ENCODE data around the gene SLK.
A peak's percentile ranks its signal among the peaks of the same experiment; 100 is the strongest.

Gene SLK

GRCh38 chr10:104033401-104033930 lies 66.5 kb downstream of the SLK start:
- DNase-seq (ENCODE audit: low spot score) = no peak

GRCh38 chr10:104033966-104034365 lies 67.0 kb downstream of the SLK start:
- DNase-seq (ENCODE audit: low spot score) = no peak

GRCh38 chr10:104034401-104035193 lies 67.7 kb downstream of the SLK start:
- DNase-seq (ENCODE audit: low spot score) = no peak

DNA sequence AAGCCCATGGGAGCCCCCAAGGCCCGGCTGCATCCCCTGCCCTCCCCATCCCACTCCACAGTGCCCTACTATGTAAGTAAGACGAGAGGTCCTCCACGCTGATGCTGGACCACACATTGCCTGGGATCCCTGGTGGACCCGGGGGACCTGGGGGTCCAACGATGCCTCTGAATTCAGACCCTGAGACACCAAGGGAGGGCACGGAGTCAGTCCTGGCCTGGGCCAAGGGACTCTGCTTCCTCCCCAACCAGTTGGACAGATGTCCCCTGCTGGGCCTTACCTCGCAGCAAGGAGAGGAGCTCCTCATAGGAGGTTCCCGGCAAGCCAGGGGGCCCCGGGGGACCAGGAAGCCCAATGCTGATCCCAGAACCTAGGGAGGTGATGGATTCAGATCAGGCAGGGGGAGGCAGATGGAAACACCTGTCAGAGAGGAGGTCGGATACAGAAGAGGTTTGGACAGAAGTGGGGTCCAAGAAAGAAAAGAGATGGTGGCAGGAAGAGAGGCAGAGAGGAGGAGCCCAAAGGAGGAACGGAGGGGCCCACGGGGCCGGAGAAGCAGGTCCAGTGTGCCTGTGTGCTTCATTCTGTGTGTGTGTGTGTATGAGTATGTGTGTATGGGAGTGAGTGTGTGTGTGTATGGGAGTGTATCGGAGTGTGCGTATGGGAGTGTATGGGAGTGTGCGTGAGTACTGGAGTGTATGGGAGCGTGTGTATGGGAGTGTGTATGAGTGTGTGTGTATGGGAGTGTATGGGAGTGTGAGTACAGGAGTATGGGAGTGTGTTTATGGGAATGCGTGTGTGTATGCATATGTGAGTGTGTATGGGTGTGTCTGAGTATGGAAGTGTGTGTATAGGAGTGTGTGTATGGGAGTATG lies 68.5 kb downstream of the SLK start:
- DNase-seq (ENCODE audit: low spot score) = no peak

- DNase-seq (ENCODE audit: low spot score) = no peak
These were observed 69.1 kb downstream of the SLK start for GRCh38 chr10:104036069-104036384.

DNA sequence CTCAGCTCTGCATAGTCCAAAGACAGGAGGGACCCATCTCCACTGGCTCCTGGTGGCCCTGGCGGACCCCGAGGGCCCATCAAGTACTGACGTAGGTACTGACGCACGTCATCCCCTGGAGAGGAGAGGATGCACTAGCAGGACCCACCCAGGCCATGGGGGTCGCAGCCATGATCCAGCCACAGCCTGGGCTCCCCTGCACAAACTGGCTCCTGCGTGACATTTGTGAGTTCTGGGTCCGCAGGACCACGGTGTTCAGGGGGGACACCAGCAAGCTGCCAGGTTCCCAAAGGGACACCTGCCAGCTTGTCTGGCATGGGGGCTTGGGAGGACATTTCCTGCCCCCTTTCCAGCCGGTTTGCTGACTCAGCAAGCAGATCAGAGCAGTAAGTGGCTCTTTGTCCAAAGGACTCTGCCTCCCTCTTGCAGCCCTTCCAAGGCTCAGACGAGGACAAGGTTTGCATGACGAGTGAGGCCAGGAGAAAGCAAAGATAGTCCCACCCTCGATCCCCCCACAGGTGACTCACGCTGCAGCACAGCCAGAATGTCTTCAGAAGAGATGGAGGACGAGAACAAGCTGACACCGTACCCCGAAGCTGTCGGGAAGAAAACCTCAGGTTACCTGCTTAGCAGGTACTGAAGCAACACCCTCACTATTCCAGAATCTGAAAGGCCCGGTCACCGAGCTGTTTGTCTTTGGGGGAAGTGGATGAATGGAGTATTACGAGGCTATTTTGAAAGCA lies 69.7 kb downstream of the SLK start:
- no peak for DNase-seq (ENCODE audit: low spot score)

DNA sequence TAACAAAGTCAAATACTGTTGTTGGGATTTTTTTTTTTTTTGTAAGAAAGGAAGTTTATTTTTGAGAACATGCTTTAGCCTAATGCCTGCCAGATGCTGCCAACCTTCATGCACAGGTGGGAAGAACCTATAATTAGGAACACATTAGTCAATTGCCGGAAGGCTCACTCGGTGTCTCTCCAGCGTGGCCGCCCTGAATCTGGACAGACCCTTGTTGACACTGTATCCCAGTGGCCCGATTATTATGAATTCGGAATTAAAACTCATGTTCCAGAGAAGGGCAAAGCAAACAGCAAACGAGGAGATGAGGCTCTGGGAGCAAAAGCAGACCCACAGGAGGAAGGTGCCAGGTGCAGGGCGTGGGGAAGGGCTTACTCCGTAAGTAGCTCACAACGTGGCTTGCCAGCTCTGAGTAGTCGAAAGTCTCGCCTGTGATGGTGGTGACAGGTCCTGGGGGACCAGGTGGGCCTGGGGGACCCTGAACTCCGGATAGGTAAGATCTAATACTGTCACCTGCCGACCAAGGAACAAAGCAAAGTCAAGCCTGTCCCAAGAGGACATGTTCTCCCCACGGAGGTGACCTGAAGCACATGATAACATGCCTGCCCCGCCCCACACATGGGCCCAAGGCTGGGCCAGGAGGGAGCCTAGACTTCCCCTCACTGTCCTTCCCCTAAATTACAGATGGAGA lies 70.5 kb downstream of the SLK start:
- no peak for DNase-seq (ENCODE audit: low spot score)

- DNase-seq (ENCODE audit: low spot score) = no peak
These were observed 71.6 kb downstream of the SLK start for GRCh38 chr10:104038537-104038936.

DNA sequence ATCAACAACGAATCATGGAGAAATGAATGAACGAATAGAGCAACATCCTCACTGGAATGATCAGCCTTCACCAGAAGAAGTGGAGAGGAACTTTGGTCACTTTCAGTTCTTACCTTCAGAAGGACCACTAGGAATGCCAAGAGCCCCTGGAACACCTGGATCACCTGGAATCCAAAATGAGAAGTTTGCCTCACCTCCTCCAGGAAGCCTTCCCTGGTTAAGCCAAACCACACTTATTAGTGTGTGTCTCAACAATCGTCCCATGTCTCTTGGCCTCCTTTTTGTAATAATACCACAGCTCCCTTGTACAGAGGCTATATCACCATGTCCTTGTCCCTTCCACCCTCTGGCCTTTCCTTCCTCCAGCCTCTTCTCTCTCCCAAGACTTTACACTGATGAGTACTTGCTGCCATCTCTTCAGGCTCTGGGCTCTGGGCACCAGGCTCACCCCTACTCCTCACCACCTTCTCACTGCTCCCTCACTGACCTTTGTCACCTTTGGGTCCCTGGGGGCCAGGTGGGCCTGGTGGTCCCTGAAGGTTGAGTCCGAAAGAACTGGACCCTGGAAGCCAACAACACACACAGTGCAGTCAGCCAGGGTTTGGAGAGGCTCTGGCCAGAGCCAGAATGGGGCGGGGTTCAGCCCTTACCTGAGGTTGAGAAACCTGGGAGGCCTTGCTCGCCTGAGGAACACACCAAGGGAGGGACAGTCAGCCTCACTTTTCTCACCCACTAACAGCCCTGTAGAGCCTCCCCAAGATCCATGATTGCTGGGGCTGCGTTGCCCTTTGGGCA lies 72.2 kb downstream of the SLK start:
- DNase-seq (ENCODE audit: low spot score) = no peak

DNA sequence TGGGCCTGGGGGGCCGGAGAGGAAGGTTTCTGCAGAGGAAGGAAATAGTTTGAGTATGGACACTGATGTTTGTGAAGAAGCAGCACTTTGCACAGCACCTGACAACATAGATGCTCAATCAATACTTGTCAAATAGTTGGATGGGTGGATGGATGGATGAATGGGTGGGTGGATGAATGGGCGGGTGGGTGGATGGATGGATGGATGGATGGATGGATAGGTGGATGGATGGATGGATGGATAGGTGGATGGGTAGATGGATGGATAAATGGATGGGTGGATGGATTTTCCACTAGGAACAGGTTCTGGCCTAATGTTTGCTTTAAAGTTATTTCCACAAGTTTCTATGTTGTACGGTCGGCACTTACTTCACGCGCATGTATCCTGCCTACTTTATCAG lies 73.4 kb downstream of the SLK start:
- DNase-seq (ENCODE audit: low spot score) = no peak

DNA sequence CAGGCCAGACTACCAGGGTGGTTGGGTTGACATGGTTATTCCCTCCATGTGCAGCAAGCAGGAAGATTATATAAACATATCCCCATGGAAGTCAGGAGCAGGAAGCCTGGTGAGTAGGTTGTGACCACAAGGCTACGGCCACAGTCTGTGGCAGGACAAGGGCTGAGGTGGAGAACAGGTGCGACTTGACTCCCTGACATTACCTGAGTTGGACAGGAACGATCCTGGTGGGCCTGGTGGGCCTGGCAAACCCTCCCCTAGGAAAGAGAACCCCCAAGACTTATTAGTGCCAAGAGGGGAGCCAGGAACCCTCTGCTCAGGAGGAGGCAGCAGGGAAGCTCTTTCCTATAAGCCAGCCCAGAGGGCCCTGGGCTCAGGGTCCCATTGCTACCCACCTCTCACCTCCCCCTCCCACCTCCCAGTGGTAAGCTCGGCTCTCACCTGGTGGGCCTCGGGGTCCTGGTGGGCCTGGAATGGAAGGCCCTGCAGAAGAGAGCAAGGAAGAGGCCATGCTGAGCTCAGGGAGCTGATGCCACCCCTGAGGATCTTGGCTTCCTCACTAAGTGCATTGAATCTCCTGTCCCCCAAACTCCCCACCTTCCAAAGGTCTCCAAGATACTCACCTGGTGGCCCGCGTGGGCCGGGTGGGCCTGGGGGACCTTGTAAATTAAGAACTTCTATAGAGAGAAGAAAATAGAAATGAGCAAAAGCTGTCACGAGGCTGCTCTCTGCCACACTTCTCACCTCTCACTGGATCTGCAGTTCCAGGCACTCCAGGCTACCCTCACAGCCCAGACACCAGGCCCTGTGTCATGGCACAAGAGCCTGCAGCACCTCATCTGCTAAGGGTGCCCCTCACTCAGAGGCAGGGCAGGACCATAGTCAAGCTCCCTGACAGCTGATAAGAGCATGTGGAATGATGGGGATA lies 74.2 kb downstream of the SLK start:
- DNase-seq (ENCODE audit: low spot score) = no peak

GRCh38 chr10:104041891-104042535 lies 75.1 kb downstream of the SLK start:
- DNase-seq (ENCODE audit: low spot score) = no peak

- DNase-seq (ENCODE audit: low spot score) = no peak
These were observed 76.4 kb downstream of the SLK start for GRCh38 chr10:104043185-104043830.

- DNase-seq (ENCODE audit: low spot score) = no peak
These were observed 76.9 kb downstream of the SLK start for GRCh38 chr10:104043854-104044253.

- DNase-seq (ENCODE audit: low spot score) = peak; percentile 42
These were observed 78.5 kb downstream of the SLK start for GRCh38 chr10:104045151-104046089.

DNA sequence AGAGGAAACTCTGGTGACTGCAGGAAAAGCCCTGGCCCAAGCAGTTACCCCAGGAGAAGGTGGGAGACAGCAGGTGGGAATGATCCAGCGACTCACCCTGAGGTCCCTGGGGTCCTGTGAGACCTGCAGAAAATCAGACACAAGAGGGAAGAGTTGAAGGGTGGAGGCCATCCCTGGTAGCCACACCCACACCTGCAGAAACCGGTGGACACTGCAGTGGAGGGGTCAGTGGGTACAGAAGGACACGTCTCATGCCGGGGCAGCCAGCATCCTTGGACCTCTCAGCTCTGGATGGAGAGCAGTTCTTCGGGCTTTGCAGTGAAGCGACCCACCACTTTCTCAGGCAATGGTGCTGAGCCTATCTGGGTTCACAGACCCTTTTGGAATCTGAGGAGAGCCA lies 79.7 kb downstream of the SLK start:
- no peak for DNase-seq (ENCODE audit: low spot score)

DNA sequence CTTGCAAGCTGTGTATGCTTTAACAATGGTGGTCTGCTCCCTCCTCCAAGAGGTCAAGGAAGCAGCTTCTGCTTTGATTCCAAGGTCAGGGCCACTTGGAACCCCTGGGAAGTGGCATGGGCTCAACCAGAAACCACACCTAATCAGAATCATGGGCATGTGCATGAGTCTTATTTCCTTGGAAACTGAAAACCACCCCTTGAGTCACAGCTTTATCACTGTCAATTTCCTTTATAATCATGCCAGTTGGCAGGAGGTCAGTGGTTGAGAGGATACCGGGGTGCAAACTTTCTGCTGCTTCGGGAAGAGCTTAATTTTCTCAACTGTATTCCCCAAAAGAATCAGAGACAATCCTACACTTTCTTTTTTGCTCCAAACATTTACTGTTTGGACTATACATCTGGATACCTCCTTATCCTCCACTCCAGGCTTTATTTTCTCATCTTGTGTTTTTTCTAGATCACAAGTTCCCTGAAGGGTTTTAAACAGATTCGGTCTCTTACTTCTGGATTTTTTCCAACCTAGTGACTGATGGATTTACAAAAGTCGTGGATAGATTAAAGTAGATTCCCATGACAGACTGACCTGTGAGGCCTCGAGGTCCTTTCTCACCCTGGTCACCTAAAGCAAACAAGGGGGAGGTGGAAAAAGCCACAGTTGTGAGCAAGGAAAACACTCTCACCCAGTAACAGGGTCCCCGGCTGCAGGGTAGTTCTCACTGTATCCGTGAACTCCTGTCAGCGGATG lies 82.7 kb downstream of the SLK start:
- no peak for DNase-seq (ENCODE audit: low spot score)

All from SK-N-DZ (cell line).